A673 (cell line): ENCODE results near the gene MACROH2A1. TPM values are rescaled to one million over a fixed set of nuclear protein-coding genes. Genes with fewer than 3 reads are reported as not detected.

Experiments
- BruUV-seq: library from RNA; stranded (reverse); fragments of 400-500 nt; replicated peaks from 2 replicates; lab custom pipeline; 2021; lab: Mats Ljungman, UMichigan
- CTCF ChIA-PET: fragments of 300-600 bp; sonication (Branson Sonifier 250); formaldehyde crosslinking; loops from one replicate; lab custom pipeline; 2022; ENCODE audit warnings: antibody characterized with exemption; lab: Charles Lee
- POLR2A ChIA-PET: fragments of 300-600 bp; sonication (Branson Sonifier 250); formaldehyde crosslinking; loops from one replicate; lab custom pipeline; 2022; ENCODE audit warnings: antibody characterized with exemption; ENCODE audit not compliant: low non-redundant PET; lab: Charles Lee
- DNase-seq: peaks from one replicate; pipeline ENCODE4 v3.0.0-alpha.2; 2015; ENCODE audit warnings: low spot score
- H3K27ac ChIP-seq: fragments of 200-600 bp; sonication (generic); 2 replicates; pipeline ENCODE4 v1.5.1; 2016; ENCODE audit warnings: mixed run types, low read depth, mild to moderate bottlenecking, mixed read lengths, antibody characterized with exemption, low read length; ENCODE audit not compliant: poor library complexity, severe bottlenecking
- H3K27me3 ChIP-seq: fragments of 200-600 bp; sonication (generic); replicated peaks from 2 replicates; pipeline ENCODE4 v1.6.1; 2017; ENCODE audit warnings: mixed run types, low read depth, mild to moderate bottlenecking, mixed read lengths, antibody characterized with exemption, low read length; ENCODE audit not compliant: insufficient read depth, poor library complexity
- H3K36me3 ChIP-seq: fragments of 200-600 bp; sonication (generic); 2 replicates; pipeline ENCODE4 v1.6.1; 2016; ENCODE audit warnings: mixed run types, mild to moderate bottlenecking, mixed read lengths, antibody characterized with exemption, low read length; ENCODE audit not compliant: insufficient read depth, poor library complexity, severe bottlenecking
- H3K4me1 ChIP-seq: fragments of 200-600 bp; sonication (generic); 2 replicates; pipeline ENCODE4 v1.6.1; 2017; ENCODE audit warnings: mixed run types, mild to moderate bottlenecking, mixed read lengths, antibody characterized with exemption, low read length; ENCODE audit not compliant: insufficient read depth, poor library complexity, severe bottlenecking
- H3K4me3 ChIP-seq: fragments of 200-600 bp; sonication (generic); 2 replicates; pipeline ENCODE4 v1.5.1; 2016; ENCODE audit warnings: low read depth, mixed run types, mild to moderate bottlenecking, mixed read lengths, low read length; ENCODE audit not compliant: poor library complexity, severe bottlenecking
- H3K9me3 ChIP-seq: fragments of 200-600 bp; sonication (generic); 2 replicates; pipeline ENCODE4 v1.6.1; 2016; ENCODE audit warnings: mixed run types, low read depth, mild to moderate bottlenecking, mixed read lengths, antibody characterized with exemption, low read length; ENCODE audit not compliant: poor library complexity, severe bottlenecking
- CTCF ChIP-seq: fragments of 300-800, 200-600 bp; sonication (generic); conservative IDR thresholded peaks from 2 replicates; pipeline ENCODE4 v1.5.1; 2017; ENCODE audit warnings: low read depth, mild to moderate bottlenecking, antibody characterized with exemption, low read length, moderate library complexity, mixed read lengths
- EZH2 ChIP-seq: fragments of 200-600 bp; sonication (generic); IDR thresholded peaks from 2 replicates; pipeline ENCODE4 v1.6.1; 2017; ENCODE audit warnings: borderline replicate concordance, low read depth, mild to moderate bottlenecking, mixed read lengths, antibody characterized with exemption, low read length; ENCODE audit not compliant: poor library complexity, severe bottlenecking
- intact Hi-C: fragments of 100-400 bp; cut with micrococcal nuclease; formaldehyde crosslinking; loops from one replicate; pipeline ENCODE4 v1.10.0; 2022; ENCODE audit not compliant: unreplicated experiment
- total RNA-seq: library from RNA; stranded (reverse); gene quantifications from 2 replicates; pipeline ENCODE4 v1.2.3, GENCODE V29; 2021

The MACROH2A1 gene
- total RNA-seq, 1 experiment from 2014 or later, result 264 TPM

GRCh38 chr5:135294793-135295192 lies 104.2 kb downstream of the MACROH2A1 start:
- Histone ChIP-seq H3K9me3 (no peaks in the 10 kb centered on the region), H3K4me3 (no peak overlapping the region), H3K27me3 (peaks cover 11% of the 10 kb centered on the region), H3K4me1 (no peaks in the 10 kb centered on the region), H3K36me3 (no peaks in the 10 kb centered on the region), H3K27ac (no peak overlapping the region)
- CTCF ChIA-PET, result no interaction called here
- no TSS peak for BruUV-seq
- POLR2A ChIA-PET, result no interaction called here
- TF ChIP-seq CTCF (no peak), EZH2 (no peak)
- DNase-seq, result no peak
- intact Hi-C loops, result no loop called here

- BruUV-seq, result no TSS peak
- CTCF ChIA-PET, result no interaction called here
These were observed 109.4 kb downstream of the MACROH2A1 start for GRCh38 chr5:135289651-135290050.

GRCh38 chr5:135287551-135287950 lies 111.5 kb downstream of the MACROH2A1 start:
- Histone ChIP-seq H3K4me3 (no peak overlapping the region), H3K4me1 (no peaks in the 10 kb centered on the region), H3K27me3 (peaks cover 49% of the 10 kb centered on the region), H3K36me3 (no peaks in the 10 kb centered on the region), H3K9me3 (peaks cover 7% of the 10 kb centered on the region), H3K27ac (no peak overlapping the region)
- ChIA-PET CTCF (no interaction called here), POLR2A (no interaction called here)
- DNase-seq, result no peak
- BruUV-seq, result no TSS peak
- TF ChIP-seq CTCF (no peak), EZH2 (no peak)
- intact Hi-C loops, result no loop called here

More at GRCh38 chr5:135289651-135290050, 109.4 kb downstream of the MACROH2A1 start:
- peaks cover 7% of the 10 kb centered on the region for H3K9me3 ChIP-seq
- POLR2A ChIA-PET, result no interaction called here
- no peak for TF ChIP-seq EZH2
- no peak for TF ChIP-seq CTCF
- H3K27ac ChIP-seq, result no peak overlapping the region
- H3K36me3 ChIP-seq, result no peaks in the 10 kb centered on the region
- H3K27me3 ChIP-seq, result peaks cover 35% of the 10 kb centered on the region
- no peak overlapping the region for H3K4me3 ChIP-seq
- no peak for DNase-seq
- H3K4me1 ChIP-seq, result no peaks in the 10 kb centered on the region
- intact Hi-C loops, result no loop called here

Other genes with a start within 250 kb of the MACROH2A1 start
- gene DCANP1, start 48.1 kb upstream of the MACROH2A1 start, total RNA-seq, result not detected in 2 replicates
- gene TIFAB, start 53.1 kb upstream of the MACROH2A1 start, total RNA-seq, result not detected in 2 replicates
- gene NEUROG1, start 136.7 kb upstream of the MACROH2A1 start, total RNA-seq, result not detected in 2 replicates
- gene CXCL14, start 179.8 kb upstream of the MACROH2A1 start, total RNA-seq, result 0.17 TPM in 1 of 2 replicates, not detected in the other